Ovary (tissue), 10 donors: ENCODE results near the gene MAGEA4. TPM values are rescaled to one million over a fixed set of nuclear protein-coding genes. Genes with fewer than 3 reads are reported as not detected.

Experiments used
- DNase-seq, 5 donors: peaks; one replicate each; pipeline ENCODE4 v3.0.0-alpha.2; 2019 to 2020
- H3K27ac ChIP-seq, 2 donors: fragments of 200-600 bp; one replicate each; pipeline versions ENCODE4 v1.5.1 to v1.8.0; 2019 to 2022
- H3K27me3 ChIP-seq: fragments of 200-600 bp; one replicate; pipeline ENCODE4 v1.8.0; 2022
- H3K36me3 ChIP-seq: fragments of 200-600 bp; sonication (generic); one replicate; pipeline ENCODE4 v1.5.1; 2019
- H3K4me1 ChIP-seq: one replicate; pipeline ENCODE4 v1.8.1; 2013; ENCODE audit warnings: mild to moderate bottlenecking, moderate library complexity; ENCODE audit not compliant: insufficient read depth
- H3K4me3 ChIP-seq: fragments of 200-600 bp; sonication (generic); one replicate; pipeline ENCODE4 v1.5.1; 2017
- H3K9me3 ChIP-seq, 2 donors: fragments of 200-600 bp in 1 of 2; sonication (generic) in 1 of 2; one replicate each; pipeline versions ENCODE4 v1.5.1 to v1.8.1; 2013 to 2019; ENCODE audit warnings: mild to moderate bottlenecking in 1 of 2, moderate library complexity in 1 of 2
- CTCF ChIP-seq, 3 donors: fragments of 450-650 bp in 2 of 3; fragments of 200-600 bp in 1 of 3; IDR thresholded peaks; one replicate each; pipeline versions ENCODE4 v1.5.1 to v1.8.0; 2016 to 2022; ENCODE audit warnings: antibody characterized with exemption in 3 of 3, mild to moderate bottlenecking in 1 of 3
- EP300 ChIP-seq: sonication (generic); formaldehyde crosslinking; IDR thresholded peaks from one replicate; pipeline ENCODE4 v1.6.1; 2017; ENCODE audit warnings: antibody characterized with exemption
- POLR2A ChIP-seq: fragments of 450-650 bp; IDR thresholded peaks from one replicate; pipeline ENCODE4 v1.6.1; 2017; ENCODE audit warnings: antibody characterized with exemption, mild to moderate bottlenecking, moderate library complexity
- WGBS, 3 donors: extraction: QIAGEN DNeasy Blood & Tissue Kit in 1 of 3; methylation state at CpG; one replicate each; pipeline versions ENCODE4 v1.1.5 to v1.1.7; 2013 to 2017; 5-methylcytosine and 5-hydroxymethylcytosine counted together
- intact Hi-C, 4 donors: fragments of 100-400 bp; cut with DNase I; formaldehyde crosslinking; loops; one replicate each; pipeline versions ENCODE4 v1.11.0 to v1.15.1; 2022 to 2023
- long read RNA-seq, 3 donors: library from polyadenylated mRNA in 2 of 3; unstranded in 2 of 3; transcript quantifications; one replicate each; pipeline ENCODE4 v2.0.0 and lab custom pipeline, GENCODE V29; 2021 to 2026
- polyA plus RNA-seq, 2 donors: library from polyadenylated mRNA; stranded (reverse); fragments of 200-250 nt in 1 of 2; fragments of 350-450 nt in 1 of 2; fragmentation: Illumina TruSeq in 1 of 2; extraction: RNeasy Lipid Tissue Mini Kit (QIAGEN cat#74804) in 1 of 2; gene quantifications; one replicate each; pipeline ENCODE4 v1.2.3, GENCODE V29; 2013 to 2014
- total RNA-seq, 7 donors: library from RNA; depleted of rRNA in 2 of 7; stranded (reverse); fragments of >200 nt in 2 of 7; fragmentation: NEBNext Ultra II Directional in 3 of 7; extraction: Animal tissue kit (Norgen Biotek cat#: 25700) in 3 of 7; gene quantifications; one replicate each; pipeline versions ENCODE4 v1.1.0 to v1.2.4, GENCODE V29; 2016 to 2023
- donor health status: DM: no; HTN: no; CAD: no; lungs with moderate emphysema.
- donor health status: DM: no; HTN: no; CAD: no.
- donor health status: Bipolar disorder and iron deficiency.
- donor health status: DM: yes; HTN: yes; CAD: no.
- donor health status: DM: no; HTN: no; CAD: no.
- donor health status: DM: yes; HTN: yes; CAD: no.

MAGEA4 gene
- total RNA-seq, result not detected
- polyA plus RNA-seq, result not detected
- long read RNA-seq, donor 1, result 0 reads
- long read RNA-seq, donor 2, partial matches to known transcripts, result 0 of 1 reads
- long read RNA-seq, donor 2, other reads (novel, unspliced or antisense), result 0 of 1 reads
- long read RNA-seq, donor 3, result 0 reads

GRCh38 chrX:151912780-151913179, at the start of gene MAGEA4:
Gene MAGEA4, plus strand, starts transcription at chrX:151912889. Its CDS starts 10,776 bp downstream, at chrX:151923665.
- H3K36me3 ChIP-seq, result no peaks in the 10 kb centered on the region
- DNase-seq, result no peak
- no peak within 1 kb of the TSS for H3K27ac ChIP-seq
- H3K4me3 ChIP-seq, result no peak within 1 kb of the TSS
- intact Hi-C loops, result no loop called here
- TF ChIP-seq POLR2A, result no peak
- TF ChIP-seq EP300, result no peak
- TF ChIP-seq CTCF (IDR thresholded peaks at IDR 0.05), result no peak
- H3K9me3 ChIP-seq, result no peaks in the 10 kb centered on the region
- H3K4me1 ChIP-seq, result no peaks in the 10 kb centered on the region
- H3K27me3 ChIP-seq, result no peaks in the 10 kb centered on the region
- WGBS, 3 donors, result 90 to 94% (median 94%) methylated on average over 11 of the region's 11 CpGs

- WGBS, 3 donors, result 40 to 63% (median 49%) methylated on average over 1 of the region's 1 CpG
- Histone ChIP-seq H3K9me3 (no peaks in the 10 kb centered on the region), H3K27me3 (no peaks in the 10 kb centered on the region), H3K27ac (no peak overlapping the region), H3K4me3 (no peak overlapping the region), H3K4me1 (no peaks in the 10 kb centered on the region), H3K36me3 (no peaks in the 10 kb centered on the region)
- no peak for DNase-seq
- TF ChIP-seq EP300, result no peak
- intact Hi-C loops, result no loop called here
Measured at GRCh38 chrX:151870602-151871001, 42.1 kb upstream of the MAGEA4 start.

DNA sequence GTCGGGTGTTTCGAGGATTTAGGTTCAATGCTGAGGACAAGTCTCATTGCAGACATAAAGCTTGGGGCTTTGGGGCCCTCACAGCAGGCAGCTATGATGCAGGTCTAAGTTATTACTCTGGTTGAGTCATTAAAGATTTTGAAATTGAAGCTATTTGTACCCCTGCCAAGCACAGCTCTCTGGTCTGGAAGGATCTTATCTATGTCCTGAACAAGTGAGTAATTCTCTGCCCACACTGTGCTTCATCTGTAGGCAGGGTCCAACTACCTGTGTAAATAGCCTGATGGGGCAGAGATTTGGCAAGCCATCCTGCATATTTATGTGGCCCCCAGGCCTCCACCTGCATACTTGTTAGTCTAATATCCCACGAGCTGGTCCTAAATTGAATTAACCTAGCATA, 41.4 kb upstream of the MAGEA4 start:
- Histone ChIP-seq H3K27ac (no peak overlapping the region), H3K4me3 (no peak overlapping the region), H3K36me3 (no peaks in the 10 kb centered on the region), H3K4me1 (no peaks in the 10 kb centered on the region), H3K27me3 (no peaks in the 10 kb centered on the region), H3K9me3 (no peaks in the 10 kb centered on the region)
- DNase-seq, result no peak
- 63 to 74% (median 73%) methylated on average over 3 of the region's 3 CpGs for WGBS, 3 donors
- intact Hi-C loops, result no loop called here
- TF ChIP-seq CTCF (IDR thresholded peaks at IDR 0.05) (no peak), EP300 (no peak), POLR2A (no peak)

GRCh38 chrX:151873096-151873495, 39.6 kb upstream of the MAGEA4 start:
- H3K4me1 ChIP-seq, result no peaks in the 10 kb centered on the region
- intact Hi-C loops, result no loop called here
- H3K27ac ChIP-seq, result no peak overlapping the region
- 33 to 41% (median 35%) methylated on average over 2 of the region's 2 CpGs for WGBS, 3 donors
- no peaks in the 10 kb centered on the region for H3K9me3 ChIP-seq
- H3K4me3 ChIP-seq, result no peak overlapping the region
- no peak for TF ChIP-seq EP300
- no peak for TF ChIP-seq CTCF (IDR thresholded peaks at IDR 0.05)
- no peak for TF ChIP-seq POLR2A
- H3K36me3 ChIP-seq, result no peaks in the 10 kb centered on the region
- no peak for DNase-seq
- no peaks in the 10 kb centered on the region for H3K27me3 ChIP-seq

- H3K27me3 ChIP-seq, result no peaks in the 10 kb centered on the region
- H3K9me3 ChIP-seq, result no peaks in the 10 kb centered on the region
- no peak overlapping the region for H3K4me3 ChIP-seq
- H3K36me3 ChIP-seq, result no peaks in the 10 kb centered on the region
- DNase-seq, result no peak
- H3K27ac ChIP-seq, result no peak overlapping the region
- 25 to 31% (median 28%) methylated on average over 4 to 5 of the region's 5 CpGs for WGBS, 3 donors
- intact Hi-C loops, result no loop called here
- no peaks in the 10 kb centered on the region for H3K4me1 ChIP-seq
- TF ChIP-seq CTCF (IDR thresholded peaks at IDR 0.05) (no peak), POLR2A (no peak), EP300 (no peak)
Measured at GRCh38 chrX:151875270-151876026, 37.2 kb upstream of the MAGEA4 start.
